HG03442 (cell line): ENCODE data around the gene TMTC4.
A peak's percentile ranks its signal among the peaks of the same experiment; 100 is the strongest.

Source experiments
- ATAC-seq: cut with Tn5 transposase; IDR thresholded peaks from one replicate; pipeline ENCODE4 v1.9.1; 2021; ENCODE audit warnings: mild to moderate bottlenecking, moderate library complexity; ENCODE audit not compliant: unreplicated experiment

Gene TMTC4

GRCh38 chr13:100667894-100668293 lies 6.7 kb downstream of the TMTC4 start:
- no peak for ATAC-seq

- no peak for ATAC-seq
Observed at GRCh38 chr13:100666124-100666523, 8.5 kb downstream of the TMTC4 start.

- ATAC-seq = no peak
Observed at GRCh38 chr13:100665403-100665802, 9.2 kb downstream of the TMTC4 start.

- no peak for ATAC-seq
Observed at GRCh38 chr13:100664171-100664900, 10.3 kb downstream of the TMTC4 start.

- no peak for ATAC-seq
Observed at GRCh38 chr13:100662468-100663211, 12.0 kb downstream of the TMTC4 start.

- ATAC-seq = no peak
Observed at GRCh38 chr13:100660761-100661160, 13.8 kb downstream of the TMTC4 start.

- ATAC-seq = no peak
Observed at GRCh38 chr13:100659578-100659977, 15.0 kb downstream of the TMTC4 start.

GRCh38 chr13:100658363-100658762 lies 16.2 kb downstream of the TMTC4 start:
- ATAC-seq = peak; percentile 80

- peak; percentile 23 for ATAC-seq
Observed at GRCh38 chr13:100657881-100658315, 16.7 kb downstream of the TMTC4 start.

- no peak for ATAC-seq
Observed at GRCh38 chr13:100652510-100652909, 22.1 kb downstream of the TMTC4 start.

- no peak for ATAC-seq
Observed at GRCh38 chr13:100650326-100650725, 24.3 kb downstream of the TMTC4 start.

- ATAC-seq = no peak
Observed at GRCh38 chr13:100648354-100648753, 26.2 kb downstream of the TMTC4 start.

GRCh38 chr13:100646871-100647270 lies 27.7 kb downstream of the TMTC4 start:
- no peak for ATAC-seq

GRCh38 chr13:100646030-100646673 lies 28.4 kb downstream of the TMTC4 start:
- ATAC-seq = no peak

GRCh38 chr13:100645382-100645781 lies 29.2 kb downstream of the TMTC4 start:
- ATAC-seq = no peak

- ATAC-seq = no peak
Observed at GRCh38 chr13:100644371-100644770, 30.2 kb downstream of the TMTC4 start.

- ATAC-seq = no peak
Observed at GRCh38 chr13:100637796-100638195, 36.8 kb downstream of the TMTC4 start.

- ATAC-seq = no peak
Observed at GRCh38 chr13:100637380-100637779, 37.2 kb downstream of the TMTC4 start.

- no peak for ATAC-seq
Observed at GRCh38 chr13:100636441-100636840, 38.2 kb downstream of the TMTC4 start.

GRCh38 chr13:100636004-100636403 lies 38.6 kb downstream of the TMTC4 start:
- no peak for ATAC-seq

GRCh38 chr13:100634696-100635095 lies 39.9 kb downstream of the TMTC4 start:
- ATAC-seq = no peak

GRCh38 chr13:100633461-100633860 lies 41.1 kb downstream of the TMTC4 start:
- no peak for ATAC-seq
